HG03196 (cell line): ENCODE data around the gene CBARP.

Experiments used
- ATAC-seq: cut with Tn5 transposase; IDR thresholded peaks from one replicate; pipeline ENCODE4 v1.9.1; 2021; ENCODE audit not compliant: unreplicated experiment

CBARP gene, protein sequence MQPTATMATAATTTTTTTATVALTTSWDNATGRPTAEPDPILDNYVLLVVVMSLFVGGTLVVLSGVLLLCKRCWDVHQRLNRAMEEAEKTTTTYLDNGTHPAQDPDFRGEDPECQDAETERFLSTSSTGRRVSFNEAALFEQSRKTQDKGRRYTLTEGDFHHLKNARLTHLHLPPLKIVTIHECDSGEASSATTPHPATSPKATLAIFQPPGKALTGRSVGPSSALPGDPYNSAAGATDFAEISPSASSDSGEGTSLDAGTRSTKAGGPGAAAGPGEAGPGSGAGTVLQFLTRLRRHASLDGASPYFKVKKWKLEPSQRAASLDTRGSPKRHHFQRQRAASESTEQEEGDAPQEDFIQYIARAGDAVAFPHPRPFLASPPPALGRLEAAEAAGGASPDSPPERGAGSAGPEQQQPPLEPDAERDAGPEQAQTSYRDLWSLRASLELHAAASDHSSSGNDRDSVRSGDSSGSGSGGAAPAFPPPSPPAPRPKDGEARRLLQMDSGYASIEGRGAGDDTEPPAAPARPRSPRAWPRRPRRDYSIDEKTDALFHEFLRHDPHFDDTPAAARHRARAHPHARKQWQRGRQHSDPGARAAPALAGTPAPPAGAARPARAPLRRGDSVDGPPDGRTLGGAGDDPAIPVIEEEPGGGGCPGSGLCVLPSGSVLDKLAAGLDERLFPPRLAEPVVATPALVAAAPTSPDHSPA

DNA sequence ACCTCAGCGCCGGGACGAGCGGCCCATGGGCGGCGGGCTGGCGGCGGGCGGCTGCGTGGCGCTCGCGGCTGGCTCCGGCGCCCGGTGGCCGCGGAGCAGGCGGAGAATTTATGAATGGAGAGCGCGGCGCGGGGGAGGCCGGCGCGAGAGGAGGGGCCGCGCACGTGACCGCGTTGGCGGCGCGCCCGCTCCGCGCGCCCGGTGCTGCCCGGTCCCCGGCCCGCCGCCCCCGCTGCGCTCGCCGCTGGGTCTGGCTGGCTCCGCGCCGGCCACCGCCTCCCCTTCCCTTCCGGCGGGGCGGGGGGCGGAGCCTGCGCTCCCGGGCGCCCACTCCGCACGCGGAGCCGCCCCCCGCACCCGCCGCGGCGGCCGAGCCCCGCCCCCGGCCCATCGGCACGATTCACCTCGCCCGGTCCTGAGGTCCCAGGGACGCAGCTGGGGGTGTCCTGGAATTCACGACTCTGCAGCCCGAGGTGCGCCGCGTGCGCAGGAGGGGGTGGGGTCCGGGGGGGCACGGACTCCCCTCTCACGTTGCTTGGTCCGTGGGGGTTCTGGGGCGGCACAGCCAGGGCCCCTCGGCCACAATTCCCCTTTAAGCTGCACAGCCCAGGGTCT, at the start of gene CBARP:
Gene CBARP (minus strand): TSS at position 252 of the 615 bp plus-strand sequence. CDS start 1,905 bp downstream, outside the sequence.
- ATAC-seq: no peak

DNA sequence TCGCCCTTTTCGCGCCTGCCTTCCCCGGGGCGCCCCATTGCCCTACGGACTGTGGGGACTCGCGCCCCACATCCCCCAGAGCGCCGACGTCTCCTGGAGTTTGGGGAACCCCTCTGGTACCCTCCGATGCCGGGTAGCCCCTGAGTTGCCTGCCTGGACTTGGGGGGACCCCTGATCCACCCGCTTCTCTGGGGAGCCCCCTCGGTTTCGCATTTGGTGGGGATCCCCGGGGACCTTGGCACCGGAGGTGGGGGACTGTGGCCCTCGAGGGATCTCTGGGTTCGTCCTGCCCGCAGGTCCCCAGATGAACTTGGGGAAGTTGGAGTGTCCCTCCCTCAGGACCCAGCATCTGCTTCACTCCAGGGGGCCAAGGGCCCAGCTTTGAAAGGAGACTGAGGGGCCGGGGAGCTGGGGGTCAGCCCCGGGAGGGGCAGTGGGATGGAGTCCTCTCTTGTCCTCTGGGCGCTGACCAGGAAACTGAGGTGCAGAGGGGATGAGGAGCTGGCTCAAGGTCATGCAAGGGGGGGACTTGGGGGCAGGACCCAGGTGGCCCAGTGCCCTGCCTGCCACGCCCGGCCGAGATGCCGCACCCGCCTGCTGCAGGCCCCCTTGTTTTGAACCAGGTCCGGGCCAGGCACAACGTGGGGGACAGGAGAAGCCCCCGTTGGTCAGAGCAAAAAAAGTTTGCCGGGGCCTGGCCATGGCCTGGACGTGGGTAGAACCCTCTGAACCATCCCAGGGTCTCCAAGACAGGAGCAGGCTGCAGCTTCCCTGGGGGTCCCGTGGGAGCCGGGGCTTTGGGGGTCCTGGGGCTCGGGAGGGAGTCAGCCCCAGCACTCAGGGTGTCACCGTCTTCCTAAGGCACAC, 48.9 kb upstream of the CBARP start:
- ATAC-seq: no peak

DNA sequence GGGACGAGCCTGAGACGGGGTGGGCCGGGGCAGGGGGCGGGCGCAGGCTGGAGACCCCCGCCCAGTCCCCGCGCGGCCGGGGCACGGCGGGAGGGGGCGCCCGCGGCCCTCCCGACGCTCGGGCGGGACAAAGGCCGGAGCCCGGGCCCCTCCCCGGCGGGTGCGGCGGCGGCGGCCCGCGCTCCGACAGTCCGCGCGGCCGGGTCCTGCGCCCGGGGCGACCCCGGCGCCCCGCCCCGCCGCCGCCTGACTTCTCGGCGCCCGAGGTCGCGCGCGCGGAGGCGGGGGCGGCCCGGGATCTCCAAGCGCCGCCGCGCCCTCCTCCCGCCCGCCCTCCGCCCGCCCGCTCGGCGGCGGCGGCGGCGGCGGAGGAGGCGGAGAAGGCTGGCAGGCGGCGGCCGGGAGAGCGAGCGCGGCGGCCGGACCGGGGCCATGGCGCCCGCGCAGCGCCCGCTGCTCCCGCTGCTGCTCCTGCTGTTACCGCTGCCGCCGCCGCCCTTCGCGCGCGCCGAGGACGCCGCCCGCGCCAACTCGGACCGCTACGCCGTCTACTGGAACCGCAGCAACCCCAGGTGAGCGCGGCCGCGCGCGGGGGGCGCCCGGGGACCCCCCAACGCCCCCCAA, 48.0 kb upstream of the CBARP start, which contains the start of gene EFNA2:
Gene EFNA2 (plus strand): TSS at position 137 of the 624 bp plus-strand sequence. CDS start 296 bp downstream, at position 433.
- no peak for ATAC-seq

DNA sequence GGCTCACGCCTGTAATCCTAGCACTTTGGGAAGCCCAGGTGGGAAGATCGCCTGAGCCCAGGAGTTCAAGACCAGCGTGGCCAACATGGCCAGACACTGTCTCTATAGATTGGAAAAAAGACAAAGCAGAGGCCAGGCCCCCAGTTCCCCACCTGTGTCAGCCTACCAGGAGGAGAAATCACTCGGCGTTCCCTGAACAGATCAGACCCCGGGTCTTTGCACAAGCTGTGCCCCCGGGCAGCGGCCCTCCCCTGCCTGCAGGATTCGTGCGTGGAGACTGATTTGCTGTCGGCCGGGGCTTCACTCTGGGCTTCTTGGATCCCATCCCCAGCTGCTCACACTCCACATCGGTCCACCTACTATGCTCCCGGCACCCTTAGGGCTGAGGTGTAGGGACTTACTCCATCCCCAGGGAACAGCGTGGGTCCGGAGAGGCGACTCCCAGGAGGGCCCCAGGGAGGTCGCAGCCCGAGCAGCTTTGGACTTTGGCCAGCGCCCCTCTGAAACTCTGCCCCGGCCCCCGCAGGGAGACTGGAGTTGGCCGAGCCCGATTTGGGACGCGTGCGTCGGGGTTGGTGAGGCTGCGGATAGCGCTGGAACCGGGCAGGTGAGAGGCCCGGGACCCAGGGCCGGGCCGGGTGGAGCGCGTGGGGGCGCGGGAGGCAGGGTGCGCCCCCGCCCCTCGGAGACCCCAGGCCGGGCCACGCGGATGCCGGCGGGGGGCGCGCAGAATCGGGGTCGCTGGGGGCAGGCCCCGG, 47.4 kb upstream of the CBARP start:
- ATAC-seq: no peak

DNA sequence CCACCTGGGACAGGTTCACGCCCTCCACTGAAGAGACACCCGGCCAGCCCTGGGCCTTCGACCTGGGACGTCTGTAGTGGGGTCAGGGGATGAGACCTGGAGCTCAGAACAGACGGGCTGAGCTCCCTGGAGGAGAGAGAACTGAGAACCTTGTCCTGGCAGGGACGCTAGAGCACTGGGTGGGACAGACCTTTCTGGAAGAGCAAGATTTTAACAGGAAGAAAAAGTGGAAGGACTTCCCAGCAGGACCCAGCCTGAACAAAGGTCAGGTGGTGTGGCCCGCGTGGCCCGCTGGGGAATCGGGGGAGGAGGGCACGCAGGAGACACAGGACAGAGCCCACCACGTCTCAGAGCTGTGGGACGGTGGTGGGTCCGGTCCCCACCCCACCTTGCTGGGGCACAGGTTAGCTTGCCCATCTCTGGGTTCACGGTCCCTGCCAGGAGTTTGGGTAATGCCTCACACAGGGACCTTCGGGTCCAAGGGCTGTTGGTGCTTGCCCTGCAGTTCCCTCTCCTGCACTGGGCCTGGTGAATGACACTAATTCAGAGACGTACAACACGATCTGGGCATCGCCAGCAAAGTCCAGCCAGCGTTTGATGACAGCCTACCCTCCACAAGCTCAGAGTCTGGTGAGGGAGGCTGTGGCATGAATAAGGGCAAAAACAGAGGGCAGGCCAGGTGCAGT, 46.6 kb upstream of the CBARP start:
- no peak for ATAC-seq

DNA sequence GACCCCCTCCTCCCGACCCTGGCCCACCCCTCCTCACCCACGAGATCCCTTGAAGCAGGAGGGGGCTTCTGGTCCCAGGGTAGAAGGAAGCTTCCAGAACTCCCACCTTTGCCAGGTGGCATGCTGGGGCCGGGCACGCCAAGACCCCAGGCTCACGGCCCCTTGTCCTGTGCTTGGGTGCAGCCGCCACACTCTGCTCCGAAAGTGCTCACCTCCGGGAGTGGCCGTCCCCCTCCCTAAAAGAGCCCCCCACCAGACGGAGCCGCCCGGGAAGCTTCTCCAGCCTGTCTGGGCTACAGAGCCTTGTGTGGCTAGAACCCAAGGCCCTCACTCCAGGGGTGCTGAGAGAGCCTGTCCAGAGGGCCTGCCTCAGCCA, 46.1 kb upstream of the CBARP start:
- ATAC-seq: no peak

DNA sequence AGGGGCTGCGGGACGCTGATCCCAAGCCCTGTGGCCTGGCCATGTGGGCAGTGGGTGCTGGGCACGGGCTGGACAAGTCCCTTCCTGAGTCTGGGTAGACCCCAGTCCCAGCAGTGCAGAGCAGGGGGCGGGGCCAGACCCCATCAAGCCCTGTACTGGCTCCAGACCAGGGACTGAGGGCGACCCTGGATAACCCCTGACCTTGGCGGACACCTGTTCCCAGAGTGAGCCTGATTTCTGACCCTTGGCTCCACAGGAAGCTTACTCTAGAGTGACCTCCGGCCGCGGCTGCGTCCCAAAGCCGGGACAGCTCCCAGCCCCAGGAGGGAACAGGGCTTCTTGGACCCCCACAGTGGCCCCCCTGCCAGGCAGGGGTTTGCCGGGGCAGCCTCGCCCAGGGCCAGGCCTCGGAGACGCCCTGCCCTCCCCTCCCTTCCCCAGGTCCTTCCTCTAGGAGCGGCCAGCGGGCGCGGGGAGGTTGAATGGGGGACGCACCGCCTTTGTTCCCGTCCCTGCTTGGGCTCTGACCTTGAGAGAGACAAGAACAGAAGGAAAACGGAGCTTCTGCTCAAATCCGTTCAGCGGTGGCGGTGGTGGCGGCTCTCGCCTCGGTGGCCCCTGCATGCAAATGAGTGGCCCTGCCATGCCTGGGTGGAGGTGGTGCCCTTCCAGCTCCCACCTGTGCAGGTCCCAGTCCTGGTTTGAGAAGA, 45.6 kb upstream of the CBARP start:
- no peak for ATAC-seq

DNA sequence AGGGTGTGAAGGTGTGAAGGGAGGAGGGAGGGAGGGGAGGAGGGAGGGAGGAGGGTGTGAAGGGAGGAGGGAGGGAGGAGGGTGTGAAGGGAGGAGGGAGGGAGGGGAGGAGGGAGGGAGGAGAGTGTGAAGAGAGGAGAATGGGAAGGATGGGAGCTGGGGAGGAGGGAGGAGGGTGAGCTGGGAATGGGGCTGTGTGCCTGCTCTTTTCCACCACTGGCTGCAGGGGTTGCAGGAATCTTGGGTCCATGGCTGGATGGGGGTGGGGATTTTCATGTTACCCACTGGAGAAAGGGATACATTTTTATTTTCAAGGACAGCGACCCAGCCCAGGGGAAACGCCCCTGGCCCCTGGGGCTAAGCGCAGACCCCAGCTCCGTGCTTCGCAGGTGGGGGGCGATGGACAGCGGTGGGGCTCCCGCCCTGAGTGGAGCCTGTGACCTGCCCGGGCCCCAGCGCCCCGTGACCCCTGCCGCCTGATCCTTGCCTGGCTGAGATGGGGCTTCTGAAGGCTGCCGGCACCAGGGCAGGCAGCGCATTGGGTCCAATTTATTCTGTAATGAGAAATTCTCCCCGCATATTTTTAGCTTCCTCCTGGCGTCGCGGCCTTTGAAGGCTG, 44.9 kb upstream of the CBARP start:
- no peak for ATAC-seq

DNA sequence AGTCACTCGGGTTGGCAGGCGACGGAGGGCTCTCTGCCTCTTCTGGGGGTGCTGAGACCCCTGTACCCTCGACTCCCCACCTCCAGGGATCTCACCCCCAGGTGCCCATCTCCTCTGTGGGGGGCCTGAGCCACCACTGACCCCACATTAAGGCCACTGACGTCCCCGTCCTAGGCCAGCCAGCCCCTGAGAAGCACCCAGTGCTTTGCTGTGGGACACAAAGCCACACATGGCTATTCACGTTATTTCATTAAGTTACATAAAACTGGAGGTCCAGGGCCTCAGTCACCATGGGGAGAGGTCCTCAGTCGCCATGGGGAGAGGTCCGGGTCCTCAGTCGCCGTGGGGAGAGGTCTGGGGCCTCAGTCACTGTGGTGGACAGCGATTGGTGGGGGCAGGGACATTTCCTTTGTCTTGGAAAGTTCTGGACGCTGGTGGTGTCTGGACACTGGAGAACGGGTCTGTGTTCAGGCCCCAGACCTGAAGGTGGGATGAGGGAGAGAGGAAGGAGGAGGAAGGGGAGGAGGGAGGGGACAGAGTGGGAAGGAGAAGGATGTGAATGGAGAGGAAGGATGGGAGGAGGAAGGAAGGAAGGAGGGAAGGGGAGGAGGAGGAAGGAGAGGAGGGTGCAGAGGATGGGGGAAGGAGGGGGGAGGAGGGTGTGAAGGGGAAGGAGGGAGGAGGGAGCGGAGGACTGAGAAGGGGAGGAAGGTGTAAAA, 43.9 kb upstream of the CBARP start:
- no peak for ATAC-seq

DNA sequence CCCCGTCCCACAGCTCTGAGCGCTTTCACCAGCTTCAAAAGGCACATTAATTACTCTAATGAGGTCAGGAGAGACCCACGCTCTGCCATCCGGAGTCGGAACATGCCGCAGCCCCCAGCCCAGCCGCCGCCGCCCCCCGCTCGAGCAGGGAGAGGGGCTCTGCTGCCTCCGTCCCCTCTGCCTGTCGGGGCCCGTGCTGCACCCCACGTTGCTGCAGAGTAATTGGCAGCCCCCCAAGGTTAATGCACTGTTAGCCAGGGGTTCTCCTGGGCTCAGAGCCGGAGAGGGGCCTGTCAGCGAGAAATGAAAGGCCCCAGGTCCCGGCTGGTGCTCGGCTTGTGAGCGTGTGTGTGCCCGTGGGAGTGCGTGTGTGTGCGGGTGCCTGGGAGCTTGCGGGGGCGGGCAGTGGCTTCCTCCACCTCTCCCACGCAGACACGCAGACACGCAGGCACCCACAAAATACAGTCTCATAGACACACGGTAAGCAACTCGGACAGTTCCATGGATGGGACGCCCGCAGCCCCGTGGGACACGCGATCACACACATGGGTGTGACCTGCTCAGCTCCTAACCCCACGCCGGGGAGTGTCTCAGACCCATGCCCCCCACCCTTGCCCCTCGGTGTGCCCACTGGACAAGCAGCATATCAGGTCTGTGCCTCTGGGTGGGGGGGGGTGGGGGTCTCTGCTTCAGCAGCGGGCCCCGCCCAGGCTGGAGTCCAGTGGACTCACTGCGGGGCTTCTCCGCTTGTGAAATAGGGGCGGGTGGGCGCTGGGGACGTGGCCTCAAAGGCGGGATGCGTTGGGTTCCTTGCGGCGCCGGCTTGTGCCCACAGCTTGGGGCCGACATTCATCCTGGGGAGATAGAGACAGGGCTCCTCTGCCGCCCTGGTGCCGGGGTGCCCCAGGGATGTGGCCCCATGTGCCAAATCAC, 43.1 kb upstream of the CBARP start:
- no peak for ATAC-seq

DNA sequence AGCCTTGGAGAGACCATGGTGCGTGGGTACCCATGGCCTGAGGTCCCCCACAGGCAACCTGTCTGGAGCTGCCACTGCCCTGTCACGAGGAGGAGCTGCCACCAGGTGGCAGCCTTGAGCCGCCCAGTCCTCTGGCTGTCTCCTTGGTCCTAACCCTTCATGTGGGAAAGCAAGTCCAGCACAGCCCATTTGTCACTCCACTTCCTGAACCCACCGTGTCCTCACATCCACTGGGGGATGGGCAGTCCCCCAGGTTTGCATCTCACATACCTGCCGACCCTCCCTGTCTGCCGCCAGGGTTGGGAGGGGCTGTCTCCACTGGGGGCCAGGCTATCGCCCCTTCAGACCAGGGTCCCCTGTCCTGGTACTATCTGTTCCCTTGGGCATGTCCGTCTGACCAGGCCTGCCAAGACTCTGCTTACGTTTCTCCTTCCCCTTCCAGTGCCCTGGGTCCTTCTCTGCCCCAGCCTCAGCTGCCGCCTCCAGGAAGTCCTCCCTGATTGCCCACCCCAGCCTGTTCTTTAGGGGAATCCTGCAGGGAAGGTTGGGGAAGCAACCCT, 42.1 kb upstream of the CBARP start:
- no peak for ATAC-seq

DNA sequence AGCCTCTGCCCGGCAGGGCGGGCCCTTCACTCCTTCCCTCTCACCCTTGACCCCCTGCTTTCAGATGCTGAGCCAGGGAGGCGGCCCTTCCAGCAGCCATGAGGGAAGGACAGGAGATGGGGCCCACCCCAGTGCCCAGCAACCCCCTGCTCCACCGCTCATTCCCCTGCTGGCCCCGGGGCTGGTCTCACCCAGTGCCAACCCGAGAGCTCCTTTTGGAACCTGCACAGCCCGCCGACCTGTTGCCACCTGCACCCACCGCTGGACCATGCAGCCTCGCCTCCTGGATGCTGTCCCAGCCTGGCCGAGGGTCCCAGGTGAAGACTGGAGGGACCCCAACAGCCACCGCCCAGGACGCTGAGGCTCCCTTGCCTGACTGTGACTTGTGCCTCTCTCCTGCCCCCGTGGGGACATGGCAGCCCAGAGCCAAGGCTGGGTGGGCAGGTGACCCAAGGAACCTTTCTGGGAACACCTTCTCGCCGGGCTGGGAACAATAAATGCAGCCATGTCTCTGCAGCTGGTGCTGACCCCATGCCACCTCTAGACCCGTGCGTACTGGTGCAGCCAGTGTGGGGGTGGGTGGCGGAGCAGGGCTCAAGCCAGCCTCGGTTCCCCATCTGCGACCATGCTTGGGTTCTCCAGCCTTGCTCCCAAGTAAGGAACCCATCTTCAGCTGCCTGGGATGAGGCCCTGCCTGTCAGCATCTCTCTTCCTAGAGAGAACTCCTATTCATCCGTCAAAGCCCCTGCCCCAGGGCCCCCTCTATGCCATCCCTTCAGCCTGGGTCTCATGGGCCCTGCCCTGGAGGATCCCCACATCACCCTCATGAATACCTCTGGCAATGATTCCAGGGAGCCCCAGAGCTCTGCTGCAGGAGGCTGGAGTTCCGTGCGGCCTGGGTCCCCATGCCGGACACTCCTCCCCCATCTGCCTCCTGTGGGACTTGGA, 41.2 kb upstream of the CBARP start:
- ATAC-seq: no peak

DNA sequence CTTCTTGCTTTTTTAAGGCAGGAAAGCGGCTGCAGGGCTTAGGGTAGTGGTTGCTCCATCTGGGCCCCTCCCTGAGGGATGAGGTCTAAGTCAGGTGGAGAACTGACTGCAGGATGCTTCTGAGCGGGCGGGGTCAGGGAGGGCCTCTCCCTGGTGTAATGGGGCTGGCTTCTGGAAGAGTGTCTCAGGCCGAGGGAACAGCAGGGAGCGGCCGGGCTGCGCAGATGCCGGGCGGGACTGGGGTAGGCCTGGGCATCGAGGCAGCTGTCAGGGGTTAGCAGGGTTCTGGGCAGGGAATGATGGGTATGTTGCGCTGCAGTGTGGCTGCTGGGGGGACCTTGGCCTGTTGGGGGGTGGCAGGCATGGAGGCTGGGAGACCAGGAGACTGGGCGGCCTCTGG, 40.3 kb upstream of the CBARP start:
- ATAC-seq: no peak

DNA sequence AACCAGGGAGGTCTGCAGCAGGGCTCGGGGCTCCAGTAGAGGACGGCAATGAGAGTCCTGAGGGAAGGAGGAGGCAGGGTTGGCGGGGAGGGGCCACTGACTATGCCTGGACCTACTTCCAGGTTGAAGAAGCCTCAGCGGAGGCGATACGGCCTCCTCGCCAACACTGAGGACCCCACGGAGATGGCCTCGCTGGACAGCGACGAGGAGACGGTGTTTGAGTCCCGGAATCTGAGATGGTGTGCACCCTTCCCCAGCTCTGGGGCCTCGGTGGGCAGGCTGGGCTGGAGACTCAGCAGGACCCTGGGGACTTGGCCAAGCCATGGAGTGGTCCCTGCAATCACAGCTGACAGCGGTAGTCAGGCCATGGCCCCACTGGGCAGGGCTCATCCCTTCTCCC, 39.3 kb upstream of the CBARP start:
- no peak for ATAC-seq

DNA sequence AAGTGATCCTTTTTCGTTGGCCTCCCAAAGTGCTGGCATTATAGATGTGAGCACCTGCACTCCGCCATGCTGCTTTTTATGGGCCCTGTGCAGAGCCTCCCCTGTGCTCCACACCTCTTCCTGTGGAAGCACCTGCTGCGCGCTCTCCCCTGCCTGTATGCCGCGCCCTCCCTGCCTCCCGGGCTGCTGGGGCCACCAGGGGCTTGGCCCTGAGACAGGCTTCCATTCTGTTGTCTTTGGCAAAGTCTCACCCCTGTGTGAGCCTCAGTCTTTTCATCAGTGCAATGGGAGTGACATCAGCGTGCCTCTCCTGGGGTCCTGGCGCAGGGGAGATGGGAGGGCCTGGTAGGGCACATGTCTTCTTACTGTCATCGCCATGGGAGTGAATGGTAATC, 38.8 kb upstream of the CBARP start:
- no peak for ATAC-seq
